OCI-LY3 (cell line): ENCODE data around the gene TXNDC11.
A peak's percentile ranks its signal among the peaks of the same experiment; 100 is the strongest.

Source experiments
- H2AFZ ChIP-seq: fragments of 200-600, 300-600 bp; shearing (Covaris generic); 2 replicates; pipeline ENCODE4 v1.6.0; 2014; ENCODE audit warnings: antibody characterized with exemption, low read depth, low read length
- H3K27ac ChIP-seq: fragments of 200-600, 300-600 bp; sonication (generic); 2 replicates; pipeline ENCODE4 v1.5.1; 2014; ENCODE audit warnings: mild to moderate bottlenecking, low read length, moderate library complexity, mixed read lengths
- H3K27me3 ChIP-seq: fragments of 200-600, 300-600 bp; sonication (generic); 2 replicates; pipeline ENCODE4 v1.6.1; 2014; ENCODE audit warnings: low read depth, low read length, mixed read lengths
- H3K36me3 ChIP-seq: fragments of 200-600, 300-600 bp; sonication (generic); replicated peaks from 2 replicates; pipeline ENCODE3; 2014; ENCODE audit warnings: low read depth, low read length, mixed read lengths
- H3K4me1 ChIP-seq: fragments of 300-600, 200-600 bp; sonication (generic); 2 replicates; pipeline ENCODE4 v1.6.1; 2014; ENCODE audit warnings: low read length, mixed read lengths
- H3K4me2 ChIP-seq: fragments of 200-600, 300-600 bp; sonication (generic); 2 replicates; pipeline ENCODE4 v1.6.1; 2014; ENCODE audit warnings: low read length, mixed read lengths
- H3K4me3 ChIP-seq: fragments of 300-600, 200-600 bp; sonication (generic); 2 replicates; pipeline ENCODE4 v1.5.1; 2014; ENCODE audit warnings: antibody characterized with exemption, mild to moderate bottlenecking, low read length, moderate library complexity
- H3K79me2 ChIP-seq: fragments of 300-600, 200-600 bp; shearing (Covaris generic); 2 replicates; pipeline ENCODE4 v1.6.1; 2014; ENCODE audit warnings: mild to moderate bottlenecking, low read length, mixed read lengths
- H3K9ac ChIP-seq: fragments of 300-600, 200-600 bp; shearing (Covaris generic); 2 replicates; pipeline ENCODE4 v1.6.0; 2014; ENCODE audit warnings: mild to moderate bottlenecking, low read length, moderate library complexity
- H3K9me3 ChIP-seq: fragments of 200-600, 300-600 bp; shearing (Covaris generic); 2 replicates; pipeline ENCODE4 v1.6.1; 2014; ENCODE audit warnings: low read length, mixed read lengths; ENCODE audit not compliant: insufficient read depth
- H4K20me1 ChIP-seq: fragments of 200-600, 300-600 bp; sonication (generic); 2 replicates; pipeline ENCODE4 v1.6.1; 2016; ENCODE audit warnings: low read length, mixed read lengths; ENCODE audit not compliant: insufficient read depth
- EZH2phosphoT487 ChIP-seq: fragments of 200-600 bp; shearing (Covaris generic); IDR thresholded peaks from 2 replicates; pipeline ENCODE4 v1.6.1; 2018; ENCODE audit warnings: antibody characterized with exemption, mixed run types, low read depth
- TF ChIP-seq, protein P1 (sequence below): fragments of 200-600, 300-600 bp; sonication (generic); IDR thresholded peaks from 2 replicates; pipeline ENCODE4 v1.5.1; 2014; ENCODE audit warnings: antibody characterized with exemption, low read length, low read depth

Gene TXNDC11

DNA sequence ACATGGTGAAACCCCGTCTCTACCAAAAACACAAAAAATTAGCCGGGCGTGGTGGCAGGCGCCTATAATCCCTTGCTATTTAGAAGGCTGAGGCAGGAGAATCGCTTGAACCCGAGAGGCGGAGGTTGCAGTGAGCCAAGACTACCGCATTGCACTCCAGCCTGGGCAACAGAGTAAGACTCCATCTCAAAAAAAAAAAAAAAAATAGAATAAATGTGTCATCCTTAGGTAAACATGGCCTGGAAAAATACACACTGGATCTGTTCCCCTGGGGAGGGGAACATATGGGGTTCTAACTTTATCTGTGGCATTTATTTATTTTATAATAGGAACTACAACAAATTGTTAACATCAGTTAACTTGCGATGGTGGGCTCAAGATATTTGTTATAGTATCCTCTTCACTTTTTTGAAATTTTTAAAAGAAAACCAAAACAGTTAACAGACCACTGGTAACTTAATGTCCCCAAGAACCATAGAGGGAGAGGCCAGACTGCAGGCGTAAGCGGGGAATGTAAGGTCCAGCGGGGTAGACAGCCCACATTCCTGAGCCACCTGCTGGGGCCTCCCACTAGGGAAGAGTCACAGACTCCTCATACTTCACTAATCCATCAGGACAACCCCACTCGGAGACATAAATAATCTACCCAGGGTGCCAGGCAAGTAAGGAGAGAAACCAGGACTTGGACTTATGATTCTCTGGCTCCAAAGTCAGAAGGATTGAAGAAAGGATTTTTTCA, 12.5 kb upstream of the TXNDC11 start:
- H3K36me3 ChIP-seq = peaks cover 74% of the 10 kb centered on the region
- H3K4me3 ChIP-seq = no peak overlapping the region
- TF ChIP-seq, protein P1, sequence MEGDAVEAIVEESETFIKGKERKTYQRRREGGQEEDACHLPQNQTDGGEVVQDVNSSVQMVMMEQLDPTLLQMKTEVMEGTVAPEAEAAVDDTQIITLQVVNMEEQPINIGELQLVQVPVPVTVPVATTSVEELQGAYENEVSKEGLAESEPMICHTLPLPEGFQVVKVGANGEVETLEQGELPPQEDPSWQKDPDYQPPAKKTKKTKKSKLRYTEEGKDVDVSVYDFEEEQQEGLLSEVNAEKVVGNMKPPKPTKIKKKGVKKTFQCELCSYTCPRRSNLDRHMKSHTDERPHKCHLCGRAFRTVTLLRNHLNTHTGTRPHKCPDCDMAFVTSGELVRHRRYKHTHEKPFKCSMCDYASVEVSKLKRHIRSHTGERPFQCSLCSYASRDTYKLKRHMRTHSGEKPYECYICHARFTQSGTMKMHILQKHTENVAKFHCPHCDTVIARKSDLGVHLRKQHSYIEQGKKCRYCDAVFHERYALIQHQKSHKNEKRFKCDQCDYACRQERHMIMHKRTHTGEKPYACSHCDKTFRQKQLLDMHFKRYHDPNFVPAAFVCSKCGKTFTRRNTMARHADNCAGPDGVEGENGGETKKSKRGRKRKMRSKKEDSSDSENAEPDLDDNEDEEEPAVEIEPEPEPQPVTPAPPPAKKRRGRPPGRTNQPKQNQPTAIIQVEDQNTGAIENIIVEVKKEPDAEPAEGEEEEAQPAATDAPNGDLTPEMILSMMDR = no peak
- no peak for TF ChIP-seq EZH2phosphoT487
- H3K27ac ChIP-seq = no peak overlapping the region
- H3K9ac ChIP-seq = no peak overlapping the region
- H4K20me1 ChIP-seq = no peaks in the 10 kb centered on the region
- H3K27me3 ChIP-seq = no peaks in the 10 kb centered on the region
- peaks cover 39% of the 10 kb centered on the region for H3K4me1 ChIP-seq
- no peaks in the 10 kb centered on the region for H3K9me3 ChIP-seq
- H2AFZ ChIP-seq = no peak overlapping the region
- no peak overlapping the region for H3K4me2 ChIP-seq
- H3K79me2 ChIP-seq = peaks cover 18% of the 10 kb centered on the region

DNA sequence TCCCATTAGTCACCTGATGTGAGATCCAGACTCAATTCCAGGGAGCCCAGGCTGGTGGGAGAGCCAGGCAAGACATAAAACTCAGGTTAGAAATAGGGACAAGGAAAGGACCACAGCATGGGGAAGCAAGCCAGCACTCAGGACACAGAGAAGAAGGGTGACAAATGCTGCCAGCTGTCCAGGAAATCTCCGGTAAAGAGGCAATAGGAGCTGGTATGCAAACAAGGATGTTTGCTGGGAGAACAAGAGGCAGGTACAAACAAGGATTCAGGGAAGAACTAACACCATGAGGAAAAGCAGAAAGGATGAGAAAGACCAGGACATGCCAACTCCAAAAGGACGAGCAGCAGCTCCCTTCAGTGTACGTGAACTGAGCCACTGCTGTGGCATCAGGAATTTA, 10.2 kb upstream of the TXNDC11 start:
- peaks cover 64% of the 10 kb centered on the region for H3K36me3 ChIP-seq

DNA sequence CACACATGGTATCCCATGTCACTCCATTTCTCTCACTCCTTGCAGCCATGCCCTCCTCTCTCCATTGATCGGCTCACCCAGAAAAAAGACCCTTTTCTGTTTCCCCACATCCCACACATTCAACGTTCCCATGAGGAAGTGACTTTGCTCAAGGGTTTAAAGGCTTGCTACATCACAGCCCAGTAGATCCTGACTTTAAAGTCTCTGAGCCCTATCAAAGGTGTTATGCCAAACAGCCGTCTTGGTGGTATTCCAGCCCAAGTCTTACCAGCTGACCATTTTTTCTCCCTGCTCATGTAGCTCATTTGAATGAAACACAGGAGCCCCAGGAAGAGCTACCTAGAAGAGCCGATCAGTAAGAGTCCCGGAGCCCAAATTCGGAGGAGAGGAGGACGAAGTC, 7.4 kb upstream of the TXNDC11 start:
- no peaks in the 10 kb centered on the region for H3K27me3 ChIP-seq
- no peaks in the 10 kb centered on the region for H4K20me1 ChIP-seq
- H2AFZ ChIP-seq = no peak overlapping the region
- H3K27ac ChIP-seq = no peak overlapping the region
- H3K4me1 ChIP-seq = peaks cover 25% of the 10 kb centered on the region
- H3K36me3 ChIP-seq = peaks cover 45% of the 10 kb centered on the region
- no peak overlapping the region for H3K9ac ChIP-seq
- H3K79me2 ChIP-seq = no peaks in the 10 kb centered on the region
- no peaks in the 10 kb centered on the region for H3K9me3 ChIP-seq
- H3K4me2 ChIP-seq = no peak overlapping the region
- H3K4me3 ChIP-seq = no peak overlapping the region
- TF ChIP-seq EZH2phosphoT487 = no peak
- TF ChIP-seq, protein P1 = no peak

More for the DNA sequence above, 10.2 kb upstream of the TXNDC11 start:
- Histone ChIP-seq H3K79me2 (peaks cover 2% of the 10 kb centered on the region; the same call in 1 of the 2 replicates), H3K27ac (no peak overlapping the region), H2AFZ (no peak overlapping the region), H3K4me3 (no peak overlapping the region), H3K4me2 (no peak overlapping the region), H3K4me1 (peaks cover 21% of the 10 kb centered on the region), H3K9ac (no peak overlapping the region), H3K9me3 (no peaks in the 10 kb centered on the region), H4K20me1 (no peaks in the 10 kb centered on the region), H3K27me3 (no peaks in the 10 kb centered on the region)
- TF ChIP-seq EZH2phosphoT487 = no peak
- TF ChIP-seq, protein P1 = no peak

DNA sequence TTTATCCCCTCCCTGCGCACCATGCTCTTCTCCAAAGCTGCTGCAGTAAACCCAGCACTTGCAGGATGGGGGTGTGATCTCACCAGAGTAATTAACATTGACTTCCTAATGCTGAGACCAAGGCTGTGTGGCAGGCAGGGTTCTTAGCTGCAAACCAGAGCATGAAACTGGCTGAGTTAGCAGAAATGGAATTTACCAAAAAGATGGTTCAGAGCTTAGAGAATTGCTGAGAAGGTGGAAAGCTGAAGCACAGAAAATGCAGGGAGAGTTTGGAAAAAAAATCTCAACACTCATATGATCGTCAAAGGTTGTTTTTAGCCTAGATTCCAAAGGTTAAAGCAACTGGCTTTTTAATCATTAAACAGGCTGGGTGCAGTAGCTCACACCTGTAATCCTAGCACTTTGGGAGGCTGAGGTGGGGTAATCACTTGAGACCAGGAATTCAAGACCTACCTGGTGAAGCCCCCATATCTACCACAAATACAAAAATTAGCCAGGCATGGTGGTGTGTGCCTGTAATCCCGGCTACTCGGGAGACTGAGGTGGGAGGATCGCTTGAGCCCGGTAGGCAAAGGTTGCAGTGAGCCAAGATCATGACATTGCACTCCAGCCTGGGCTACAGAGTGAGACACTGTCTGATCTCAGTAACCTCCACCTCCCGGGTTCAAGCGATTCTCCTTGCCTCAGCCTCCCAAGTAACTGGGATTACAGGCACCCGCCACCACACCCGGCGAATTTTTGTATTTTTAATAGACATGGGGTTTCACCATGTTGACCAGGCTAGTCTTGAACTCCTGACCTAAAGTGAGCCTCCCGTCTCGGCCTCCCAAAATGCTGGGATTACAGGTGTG, 6.0 kb upstream of the TXNDC11 start:
- Histone ChIP-seq H4K20me1 (no peaks in the 10 kb centered on the region), H3K4me3 (no peak overlapping the region), H3K27me3 (no peaks in the 10 kb centered on the region), H3K9me3 (no peaks in the 10 kb centered on the region), H2AFZ (no peak overlapping the region), H3K36me3 (peaks cover 47% of the 10 kb centered on the region), H3K27ac (peak overlapping the region; percentile 23; the same call in 1 of the 2 replicates), H3K4me1 (peaks cover 27% of the 10 kb centered on the region), H3K4me2 (no peak overlapping the region), H3K79me2 (no peaks in the 10 kb centered on the region; the same call in 1 of the 2 replicates), H3K9ac (no peak overlapping the region)
- TF ChIP-seq, protein P1 = no peak
- TF ChIP-seq EZH2phosphoT487 = no peak
